Measurements from ENCODE around the gene KLF3. TPM values are rescaled to one million over a fixed set of nuclear protein-coding genes. Genes with fewer than 3 reads are reported as not detected.

The KLF3 gene
- total and polyA plus RNA-seq, 4 donors = 14.7 to 53.6 (median 39.2) TPM

GRCh38 chr4:38681281-38681991 lies 17.4 kb downstream of the KLF3 start:
- H3K27ac ChIP-seq (ENCODE audit: low read depth in 1 of 2, low read length in 1 of 2) = peak overlapping the region in 1 of 2 donors; percentile 33
- WGBS, 2 donors = 74 to 75% methylated on average over 12 of the region's 12 CpGs
- H3K4me3 ChIP-seq = no peak overlapping the region
- peak; percentile 82 to 88 (median 87) for DNase-seq
- peaks cover 11 to 16% (median 14%) of the 10 kb centered on the region in 4 donors for H3K36me3 ChIP-seq (ENCODE audit: control insufficient read depth in 4 of 4, insufficient read depth in 4 of 4, low read length in 4 of 4)
- H3K4me1 ChIP-seq (ENCODE audit: control insufficient read depth in 5 of 5, insufficient read depth in 5 of 5, low read length in 5 of 5) = peaks cover 9 to 26% (median 17%) of the 10 kb centered on the region in 5 donors
- no peak for ATAC-seq (ENCODE audit: insufficient read depth, low FRiP score)
- TF ChIP-seq CTCF (IDR thresholded peaks at IDR 0.05; ENCODE audit: control extremely low read depth, extremely low read depth) = no peak
- H3K9me3 ChIP-seq (ENCODE audit: control insufficient read depth in 4 of 4, insufficient read depth in 3 of 4, low read length in 3 of 4) = no peaks in the 10 kb centered on the region
- H3K27me3 ChIP-seq (ENCODE audit: control insufficient read depth in 3 of 3, insufficient read depth in 3 of 3, low read length in 2 of 3) = no peaks in the 10 kb centered on the region
- peak overlapping the region in 1 of 2 donors; percentile 73 for H3K9ac ChIP-seq (ENCODE audit: insufficient read depth in 1 of 2, low read length in 2 of 2)

DNA sequence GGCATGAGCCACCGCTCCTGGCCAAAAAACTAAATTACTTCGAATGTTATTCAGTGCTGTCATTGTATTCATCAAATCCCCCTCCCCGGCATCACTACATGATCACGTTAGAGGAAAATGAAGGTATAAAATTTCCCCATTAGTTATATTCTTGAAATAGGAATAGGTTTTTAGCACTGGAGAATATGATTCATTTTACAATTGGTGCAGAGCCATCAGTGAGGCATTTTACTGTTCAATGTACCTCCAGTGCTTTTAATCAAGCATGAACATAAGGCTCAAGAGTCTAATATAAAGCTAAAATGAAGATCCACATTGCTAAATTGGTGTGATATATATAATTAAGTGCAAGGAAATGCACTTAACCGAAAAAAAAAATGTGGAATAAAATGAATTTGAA lies 18.3 kb downstream of the KLF3 start:
- H3K4me1 ChIP-seq (ENCODE audit: control insufficient read depth in 5 of 5, insufficient read depth in 5 of 5, low read length in 5 of 5) = peaks cover 9 to 26% (median 17%) of the 10 kb centered on the region in 5 donors
- ATAC-seq (ENCODE audit: insufficient read depth, low FRiP score) = no peak

GRCh38 chr4:38683276-38683675 lies 19.3 kb downstream of the KLF3 start:
- WGBS, 2 donors = 66 to 85% methylated on average over 3 of the region's 3 CpGs
- no peak for ATAC-seq (ENCODE audit: insufficient read depth, low FRiP score)

More for the DNA sequence above, 18.3 kb downstream of the KLF3 start:
- Histone ChIP-seq H3K9ac (ENCODE audit: insufficient read depth in 1 of 2, low read length in 2 of 2) (no peak overlapping the region), H3K4me3 (no peak overlapping the region), H3K36me3 (ENCODE audit: control insufficient read depth in 4 of 4, insufficient read depth in 4 of 4, low read length in 4 of 4) (peaks cover 14 to 21% (median 15%) of the 10 kb centered on the region in 4 donors), H3K27me3 (ENCODE audit: control insufficient read depth in 3 of 3, insufficient read depth in 3 of 3, low read length in 2 of 3) (no peaks in the 10 kb centered on the region), H3K27ac (ENCODE audit: low read depth in 1 of 2, low read length in 1 of 2) (no peak overlapping the region), H3K9me3 (ENCODE audit: control insufficient read depth in 4 of 4, insufficient read depth in 3 of 4, low read length in 3 of 4) (no peaks in the 10 kb centered on the region)
- no peak for TF ChIP-seq CTCF (IDR thresholded peaks at IDR 0.05; ENCODE audit: control extremely low read depth, extremely low read depth)
- 85 to 92% methylated on average over 5 of the region's 5 CpGs for WGBS, 2 donors
- no peak for DNase-seq

More at GRCh38 chr4:38683276-38683675, 19.3 kb downstream of the KLF3 start:
- no peak overlapping the region for H3K27ac ChIP-seq (ENCODE audit: low read depth in 1 of 2, low read length in 1 of 2)
- no peak overlapping the region for H3K9ac ChIP-seq (ENCODE audit: insufficient read depth in 1 of 2, low read length in 2 of 2)
- H3K36me3 ChIP-seq (ENCODE audit: control insufficient read depth in 4 of 4, insufficient read depth in 4 of 4, low read length in 4 of 4) = peaks cover 14 to 22% (median 17%) of the 10 kb centered on the region in 4 donors
- TF ChIP-seq CTCF (IDR thresholded peaks at IDR 0.05; ENCODE audit: control extremely low read depth, extremely low read depth) = no peak
- no peak for DNase-seq
- peaks cover 3 to 29% (median 17%) of the 10 kb centered on the region in 5 donors for H3K4me1 ChIP-seq (ENCODE audit: control insufficient read depth in 5 of 5, insufficient read depth in 5 of 5, low read length in 5 of 5)
- H3K27me3 ChIP-seq (ENCODE audit: control insufficient read depth in 3 of 3, insufficient read depth in 3 of 3, low read length in 2 of 3) = no peaks in the 10 kb centered on the region
- H3K4me3 ChIP-seq = no peak overlapping the region
- H3K9me3 ChIP-seq (ENCODE audit: control insufficient read depth in 4 of 4, insufficient read depth in 3 of 4, low read length in 3 of 4) = no peaks in the 10 kb centered on the region

Measured in lung (tissue), 12 donors.